Testis (tissue), 2 donors: ENCODE results near the gene GTPBP1.

ENCODE experiments used
- CTCF ChIP-seq, 3 experiments: fragments of 450-650 bp in 2 of 3; fragments of 200-600 bp in 1 of 3; sonication (generic) in 1 of 3; IDR thresholded peaks; one replicate each; pipeline ENCODE4 v1.5.1; 2016 to 2019; ENCODE audit warnings: antibody characterized with exemption in 3 of 3, mild to moderate bottlenecking in 2 of 3, moderate library complexity in 1 of 3
- POLR2A ChIP-seq: fragments of 450-650 bp; IDR thresholded peaks from one replicate; pipeline ENCODE4 v1.6.1; 2017; ENCODE audit warnings: antibody characterized with exemption, mild to moderate bottlenecking, moderate library complexity

- TF ChIP-seq CTCF (IDR thresholded peaks at IDR 0.05) = no peak
- TF ChIP-seq POLR2A = no peak
Observed at GRCh38 chr22:38698407-38699094, 7.2 kb upstream of the GTPBP1 start.
